Mucosa of descending colon (tissue), 3 donors: ENCODE measurements around the gene OCA2. TPM values are rescaled to one million over a fixed set of nuclear protein-coding genes. Genes with fewer than 3 reads are reported as not detected.

Experiments used
- ATAC-seq: fragments of 200-7000 bp; cut with Tn5 transposase; one replicate; pipeline ENCODE4 v1.9.1; 2020; ENCODE audit warnings: mild to moderate bottlenecking, moderate library complexity
- DNase-seq, 3 donors: peaks; one replicate each; pipeline ENCODE4 v3.0.0-alpha.2; 2020
- H3K36me3 ChIP-seq: fragments of 200-600 bp; one replicate; pipeline ENCODE4 v1.8.0; 2021; ENCODE audit warnings: low read depth, mild to moderate bottlenecking
- H3K4me1 ChIP-seq: fragments of 200-600 bp; one replicate; pipeline ENCODE4 v1.8.0; 2021; ENCODE audit warnings: low read depth, mild to moderate bottlenecking
- H3K4me3 ChIP-seq: fragments of 200-600 bp; one replicate; pipeline ENCODE4 v1.8.0; 2021; ENCODE audit warnings: mild to moderate bottlenecking
- H3K9me3 ChIP-seq: fragments of 200-600 bp; one replicate; pipeline ENCODE4 v1.8.0; 2021; ENCODE audit warnings: mild to moderate bottlenecking
- CTCF ChIP-seq: fragments of 200-600 bp; IDR thresholded peaks from one replicate; pipeline ENCODE4 v1.8.0; 2022; ENCODE audit warnings: antibody characterized with exemption, mild to moderate bottlenecking
- intact Hi-C, 2 donors: fragments of 100-400 bp; cut with DNase I in 1 of 2; cut with micrococcal nuclease in 1 of 2; formaldehyde crosslinking; loops; one replicate each; pipeline versions ENCODE4 v1.11.0 to v1.11.1; 2022; cut with DNase I, micrococcal nuclease
- total RNA-seq, 3 donors: library from RNA; stranded (reverse); fragmentation: NEBNext Ultra II Directional in 2 of 3; extraction: Animal tissue kit (Norgen Biotek cat#: 25700) in 2 of 3; gene quantifications; one replicate each; pipeline versions ENCODE4 v1.2.1 to v1.2.4, GENCODE V29; 2021 to 2023
- donor health status: DM: no; HTN: no; CAD: no; lungs with moderate emphysema.
- donor health status: DM: no; HTN: no; CAD: no.
- donor health status: DM: no; HTN: yes; CAD: no.

Gene OCA2
- total RNA-seq, 3 donors from 2014 or later: 0.22 to 0.32 TPM; not detected in 1

- no peak for DNase-seq
- Histone ChIP-seq H3K4me1 (no peaks in the 10 kb centered on the region), H3K36me3 (no peaks in the 10 kb centered on the region), H3K9me3 (peaks cover 42% of the 10 kb centered on the region), H3K4me3 (no peak overlapping the region)
- intact Hi-C loops: no loop called here
- no peak for TF ChIP-seq CTCF
- ATAC-seq: no peak
These were observed 256.6 kb downstream of the OCA2 start for GRCh38 chr15:27842526-27842925.

- ATAC-seq (no peak), DNase-seq (no peak)
- no peaks in the 10 kb centered on the region for H3K36me3 ChIP-seq
- H3K4me3 ChIP-seq: no peak overlapping the region
- peaks cover 40% of the 10 kb centered on the region for H3K9me3 ChIP-seq
- H3K4me1 ChIP-seq: no peaks in the 10 kb centered on the region
- intact Hi-C loops: no loop called here
- TF ChIP-seq CTCF: no peak
These were observed 263.7 kb downstream of the OCA2 start for GRCh38 chr15:27835233-27835939.

- no peaks in the 10 kb centered on the region for H3K36me3 ChIP-seq
These were observed 264.4 kb downstream of the OCA2 start for GRCh38 chr15:27834684-27835083.

GRCh38 chr15:27833974-27834373, 265.1 kb downstream of the OCA2 start:
- Histone ChIP-seq H3K4me1 (no peaks in the 10 kb centered on the region), H3K9me3 (peaks cover 37% of the 10 kb centered on the region), H3K36me3 (no peaks in the 10 kb centered on the region), H3K4me3 (no peak overlapping the region)
- intact Hi-C loops: no loop called here
- no peak for TF ChIP-seq CTCF
- DNase-seq (no peak), ATAC-seq (no peak)

More at GRCh38 chr15:27834684-27835083, 264.4 kb downstream of the OCA2 start:
- TF ChIP-seq CTCF: no peak
- no peak overlapping the region for H3K4me3 ChIP-seq
- intact Hi-C loops: no loop called here
- no peaks in the 10 kb centered on the region for H3K4me1 ChIP-seq
- H3K9me3 ChIP-seq: peaks cover 35% of the 10 kb centered on the region
- no peak for ATAC-seq
- DNase-seq: no peak

- TF ChIP-seq CTCF: no peak
- no peaks in the 10 kb centered on the region for H3K4me1 ChIP-seq
- ATAC-seq (no peak), DNase-seq (no peak)
- intact Hi-C loops: no loop called here
- peaks cover 44% of the 10 kb centered on the region for H3K9me3 ChIP-seq
- no peak overlapping the region for H3K4me3 ChIP-seq
- H3K36me3 ChIP-seq: no peaks in the 10 kb centered on the region
These were observed 265.9 kb downstream of the OCA2 start for GRCh38 chr15:27833178-27833577.

- Histone ChIP-seq H3K36me3 (no peaks in the 10 kb centered on the region), H3K4me1 (no peaks in the 10 kb centered on the region), H3K4me3 (no peak overlapping the region), H3K9me3 (peaks cover 48% of the 10 kb centered on the region)
- ATAC-seq (no peak), DNase-seq (no peak)
- TF ChIP-seq CTCF: no peak
- intact Hi-C loops: no loop called here
These were observed 266.9 kb downstream of the OCA2 start for GRCh38 chr15:27832237-27832596.
